GM12873 (cell line): Measurements from ENCODE around the gene MLLT1.

Experiments used
- CTCF ChIP-seq: IDR thresholded peaks from 2 replicates; pipeline ENCODE4 v1.5.1; 2012; ENCODE audit warnings: low read depth, mild to moderate bottlenecking, moderate library complexity, low read length, control low read depth; ENCODE audit not compliant: insufficient read depth; ENCODE audit errors: missing control alignments

MLLT1 gene

GRCh38 chr19:6209233-6209632 is 70.5 kb downstream of the MLLT1 start:
- TF ChIP-seq CTCF, result no peak

DNA sequence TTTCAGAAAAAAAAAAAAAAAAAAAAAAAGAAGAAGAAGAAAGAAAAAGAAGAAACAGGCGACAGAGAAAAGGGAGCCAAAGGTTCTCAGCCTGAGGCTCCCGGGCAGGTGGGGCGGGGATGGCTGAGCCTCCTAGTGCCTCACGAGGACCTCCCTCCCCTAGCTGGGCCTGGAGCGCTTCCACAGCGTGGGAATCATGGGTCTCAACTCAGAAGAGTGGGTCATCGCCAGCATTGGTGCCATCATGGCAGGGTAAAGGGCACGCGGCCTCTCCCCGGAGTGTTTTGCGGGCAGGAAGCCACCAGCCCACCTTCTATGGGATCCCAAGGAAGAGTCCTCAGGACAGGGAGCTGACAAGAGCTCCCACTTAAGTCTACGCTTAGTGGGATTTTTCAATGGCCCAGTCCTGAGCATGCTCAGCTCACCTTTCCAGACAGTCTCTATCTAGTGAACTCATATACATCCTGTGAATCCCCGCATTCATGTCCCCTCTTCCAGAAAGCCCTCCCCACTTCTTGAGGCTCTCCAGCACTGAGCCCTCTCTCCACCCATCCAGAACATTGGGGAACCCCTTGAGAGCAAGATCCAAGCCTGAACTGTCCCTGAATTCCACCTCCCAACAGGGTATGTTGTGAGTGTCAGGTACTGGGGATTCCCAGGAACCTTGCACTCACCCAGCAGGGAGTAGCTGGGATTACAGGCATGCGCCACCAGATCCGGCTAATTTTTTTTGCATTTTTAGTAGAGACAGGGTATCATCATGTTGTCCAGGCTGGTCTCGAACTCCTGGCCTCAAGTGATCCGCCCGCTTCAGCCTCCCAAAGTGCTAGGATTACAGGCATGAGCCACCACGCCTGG is 74.7 kb downstream of the MLLT1 start:
- no peak for TF ChIP-seq CTCF

GRCh38 chr19:6204212-6204611 is 75.6 kb downstream of the MLLT1 start:
- TF ChIP-seq CTCF, result no peak

GRCh38 chr19:6199240-6199994 is 80.4 kb downstream of the MLLT1 start:
- peak; percentile 57 for TF ChIP-seq CTCF

DNA sequence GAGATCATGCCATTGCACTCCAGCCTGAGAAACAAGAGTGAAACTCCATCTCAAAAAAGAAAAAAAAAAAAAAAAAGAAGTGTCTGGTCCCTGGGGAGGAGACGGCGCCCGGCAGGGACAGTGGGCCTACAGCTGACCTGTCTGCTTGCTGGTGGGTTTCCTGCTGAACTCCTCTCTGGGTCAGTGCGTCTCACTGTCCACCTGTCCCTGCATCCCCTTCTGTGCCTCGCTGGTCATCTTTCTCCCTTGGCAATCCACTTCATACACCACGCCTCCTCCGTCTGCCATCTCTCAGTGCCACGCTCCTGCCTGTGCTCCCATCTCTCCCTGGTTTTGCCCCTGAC is 80.9 kb downstream of the MLLT1 start:
- no peak for TF ChIP-seq CTCF

GRCh38 chr19:6196361-6196760 is 83.4 kb downstream of the MLLT1 start:
- no peak for TF ChIP-seq CTCF

DNA sequence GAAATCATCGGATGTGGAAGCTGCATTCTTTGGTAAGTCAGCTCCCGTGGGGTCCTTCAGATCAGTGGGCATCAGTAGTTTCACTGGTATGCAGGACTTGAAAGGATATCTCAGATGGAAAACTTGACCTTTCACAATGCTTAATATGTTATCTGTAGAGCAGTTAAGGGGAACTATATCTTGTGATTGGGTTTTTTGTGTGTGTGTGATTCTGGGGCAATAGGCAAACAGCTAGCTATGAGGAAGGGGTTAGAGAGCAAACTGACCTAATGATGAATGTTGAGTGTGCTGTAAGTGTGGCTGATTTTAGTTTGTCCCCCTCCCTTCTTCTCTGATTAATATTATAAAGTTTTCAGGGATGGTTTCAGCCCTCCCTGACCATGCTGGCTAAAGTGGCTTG is 91.0 kb downstream of the MLLT1 start:
- TF ChIP-seq CTCF, result no peak
